ENCODE results near the gene ABCB8. TPM values are rescaled to one million over a fixed set of nuclear protein-coding genes. Genes with fewer than 3 reads are reported as not detected.

ABCB8 gene
- total RNA-seq, 2 donors from 2014 or later: 35.9 to 37.2 TPM

GRCh38 chr7:151065516-151065915 is 37.3 kb downstream of the ABCB8 start:
- Mint-ChIP-seq H3K27ac (no peak overlapping the region), H3K27me3 (ENCODE audit: insufficient read depth) (no peaks in the 10 kb centered on the region), H3K36me3 (ENCODE audit: low read depth) (peaks cover 40% of the 10 kb centered on the region), H3K9me3 (no peaks in the 10 kb centered on the region), H3K4me3 (no peak overlapping the region), H3K4me1 (peaks cover 18% of the 10 kb centered on the region)
- no peak for DNase-seq
- Histone ChIP-seq H3K27ac (ENCODE audit: low read depth, low read length) (no peak overlapping the region), H3K9me3 (ENCODE audit: control insufficient read depth, low read length) (no peaks in the 10 kb centered on the region), H3K9ac (ENCODE audit: extremely low read depth, low read length, poor library complexity, severe bottlenecking) (no peak overlapping the region), H3K27me3 (ENCODE audit: control insufficient read depth, insufficient read depth, low read length, poor library complexity, severe bottlenecking) (no peaks in the 10 kb centered on the region), H3K4me1 (ENCODE audit: control insufficient read depth, insufficient read depth, low read length) (peaks cover 10% of the 10 kb centered on the region), H3K36me3 (ENCODE audit: control insufficient read depth, insufficient read depth, low read length) (peaks cover 58% of the 10 kb centered on the region), H3K4me3 (ENCODE audit: low read length) (no peak overlapping the region)
- no peak for TF ChIP-seq CTCF (conservative IDR thresholded peaks at IDR 0.05)
- WGBS, 2 experiments (ENCODE audit: insufficient coverage in 1 of 2, insufficient read length in 1 of 2): 94 to 95% methylated on average over 12 to 14 of the region's 14 CpGs

- no peak for DNase-seq
- H3K9me3 Mint-ChIP-seq: no peaks in the 10 kb centered on the region
- peaks cover 11% of the 10 kb centered on the region for H3K4me1 Mint-ChIP-seq
- peaks cover 46% of the 10 kb centered on the region for H3K36me3 Mint-ChIP-seq (ENCODE audit: low read depth)
- H3K27me3 Mint-ChIP-seq (ENCODE audit: insufficient read depth): no peaks in the 10 kb centered on the region
- Histone ChIP-seq H3K9ac (ENCODE audit: extremely low read depth, low read length, poor library complexity, severe bottlenecking) (no peak overlapping the region), H3K36me3 (ENCODE audit: control insufficient read depth, insufficient read depth, low read length) (peaks cover 64% of the 10 kb centered on the region), H3K27ac (ENCODE audit: low read depth, low read length) (no peak overlapping the region), H3K4me3 (ENCODE audit: low read length) (no peak overlapping the region), H3K4me1 (ENCODE audit: control insufficient read depth, insufficient read depth, low read length) (peaks cover 7% of the 10 kb centered on the region), H3K27me3 (ENCODE audit: control insufficient read depth, insufficient read depth, low read length, poor library complexity, severe bottlenecking) (no peaks in the 10 kb centered on the region), H3K9me3 (ENCODE audit: control insufficient read depth, low read length) (no peaks in the 10 kb centered on the region)
- TF ChIP-seq CTCF (conservative IDR thresholded peaks at IDR 0.05): no peak
- H3K27ac Mint-ChIP-seq: no peak overlapping the region
- 97% methylated on average over 33 to 39 of the region's 39 CpGs for WGBS, 2 experiments (ENCODE audit: insufficient coverage in 1 of 2, insufficient read length in 1 of 2)
- H3K4me3 Mint-ChIP-seq: no peak overlapping the region
Measured at GRCh38 chr7:151066273-151066974, 38.2 kb downstream of the ABCB8 start.

- H3K9ac ChIP-seq (ENCODE audit: extremely low read depth, low read length, poor library complexity, severe bottlenecking): no peak overlapping the region
- H3K4me3 Mint-ChIP-seq: no peak overlapping the region
Measured at GRCh38 chr7:151068069-151068773, 40.0 kb downstream of the ABCB8 start.

More at GRCh38 chr7:151068069-151068773, 40.0 kb downstream of the ABCB8 start:
- Mint-ChIP-seq H3K9me3 (no peaks in the 10 kb centered on the region), H3K4me1 (peaks cover 4% of the 10 kb centered on the region), H3K36me3 (ENCODE audit: low read depth) (peaks cover 55% of the 10 kb centered on the region), H3K27me3 (ENCODE audit: insufficient read depth) (no peaks in the 10 kb centered on the region), H3K27ac (peak overlapping the region; percentile 82)
- DNase-seq: peak; percentile 69
- no peaks in the 10 kb centered on the region for H3K9me3 ChIP-seq (ENCODE audit: control insufficient read depth, low read length)
- H3K36me3 ChIP-seq (ENCODE audit: control insufficient read depth, insufficient read depth, low read length): peaks cover 64% of the 10 kb centered on the region
- TF ChIP-seq CTCF (conservative IDR thresholded peaks at IDR 0.05): no peak
- no peak overlapping the region for H3K4me3 ChIP-seq (ENCODE audit: low read length)
- peaks cover 3% of the 10 kb centered on the region for H3K4me1 ChIP-seq (ENCODE audit: control insufficient read depth, insufficient read depth, low read length)
- 79 to 82% methylated on average over 12 of the region's 12 CpGs for WGBS, 2 experiments (ENCODE audit: insufficient coverage in 1 of 2, insufficient read length in 1 of 2)
- H3K27me3 ChIP-seq (ENCODE audit: control insufficient read depth, insufficient read depth, low read length, poor library complexity, severe bottlenecking): no peaks in the 10 kb centered on the region
- no peak overlapping the region for H3K27ac ChIP-seq (ENCODE audit: low read depth, low read length)
